Cardiac muscle cell (in vitro differentiated cells and primary cell): ENCODE measurements around the gene CHRND. TPM values are rescaled to one million over a fixed set of nuclear protein-coding genes. Genes with fewer than 3 reads are reported as not detected.

Source experiments
- DNase-seq, 2 donors: peaks; one replicate each; pipeline versions ENCODE4 v3.0.0 to v3.0.0-alpha.2; 2010 to 2017; ENCODE audit warnings: low read depth in 1 of 2, low spot score in 1 of 2
- H3K27ac ChIP-seq: fragments of 200-600 bp; sonication (generic); 2 replicates; pipeline ENCODE4 v1.5.1; 2016
- H3K27me3 ChIP-seq: fragments of 200-600 bp; sonication (generic); 2 replicates; pipeline ENCODE4 v1.6.0; 2016; ENCODE audit warnings: control low read depth
- H3K36me3 ChIP-seq: fragments of 200-600 bp; sonication (generic); 2 replicates; pipeline ENCODE4 v1.5.1; 2016; ENCODE audit warnings: control low read depth
- H3K4me1 ChIP-seq: fragments of 200-600 bp; sonication (generic); 2 replicates; pipeline ENCODE4 v1.8.1; 2017; ENCODE audit warnings: low read depth, mild to moderate bottlenecking, mixed run types
- H3K4me3 ChIP-seq: fragments of 200-600 bp; sonication (generic); 2 replicates; pipeline ENCODE4 v1.5.1; 2016; ENCODE audit warnings: mild to moderate bottlenecking
- H3K9me3 ChIP-seq: fragments of 200-600 bp; sonication (generic); 2 replicates; pipeline ENCODE4 v1.5.1; 2017; ENCODE audit warnings: low read depth, mild to moderate bottlenecking, control low read depth
- polyA plus RNA-seq: library from polyadenylated mRNA; unstranded; fragments of >200 nt; fragmentation: Nextera tagmentation; extraction: Ambion mirVana; gene quantifications from 2 replicates; pipeline ENCODE4 v1.2.1, GENCODE V29; 2016
- total RNA-seq: library from RNA; depleted of rRNA; stranded (reverse); fragments of >200 nt; gene quantifications from 2 replicates; pipeline ENCODE4 v1.2.3, GENCODE V29; 2016
- TF ChIP-seq, protein P1 (sequence below): IDR thresholded peaks from 2 replicates; pipeline ENCODE4 v1.5.1; 2012; ENCODE audit warnings: low read depth, mild to moderate bottlenecking, low read length

Gene CHRND
- total and polyA plus RNA-seq, 2 experiments from 2014 or later = 0.05 to 0.09 TPM

DNA sequence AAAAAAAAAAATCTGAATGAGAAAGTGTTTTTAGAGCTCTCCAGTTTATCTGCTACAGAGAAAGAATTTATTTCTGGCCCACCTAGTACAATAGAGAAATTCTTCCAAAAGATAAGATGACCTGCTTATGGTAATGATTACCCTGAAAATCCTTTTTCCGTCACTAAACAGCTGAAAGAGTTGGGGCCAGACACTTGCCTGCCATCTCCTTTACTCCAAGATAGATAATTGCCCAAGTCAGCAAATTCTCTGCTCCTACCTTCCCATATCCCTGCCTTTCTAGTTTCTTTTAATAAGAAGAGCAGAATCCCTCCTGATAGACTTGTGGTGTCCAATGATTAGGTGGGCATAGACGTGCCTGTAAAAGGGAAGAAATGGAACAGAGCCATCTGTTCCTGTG, 52.7 kb downstream of the CHRND start:
- H3K9me3 ChIP-seq = no peaks in the 10 kb centered on the region
- H3K36me3 ChIP-seq = peaks cover 27% of the 10 kb centered on the region
- H3K27ac ChIP-seq = no peak overlapping the region
- H3K4me1 ChIP-seq = no peaks in the 10 kb centered on the region
- no peaks in the 10 kb centered on the region for H3K27me3 ChIP-seq
- no peak for DNase-seq
- TF ChIP-seq, protein P1, sequence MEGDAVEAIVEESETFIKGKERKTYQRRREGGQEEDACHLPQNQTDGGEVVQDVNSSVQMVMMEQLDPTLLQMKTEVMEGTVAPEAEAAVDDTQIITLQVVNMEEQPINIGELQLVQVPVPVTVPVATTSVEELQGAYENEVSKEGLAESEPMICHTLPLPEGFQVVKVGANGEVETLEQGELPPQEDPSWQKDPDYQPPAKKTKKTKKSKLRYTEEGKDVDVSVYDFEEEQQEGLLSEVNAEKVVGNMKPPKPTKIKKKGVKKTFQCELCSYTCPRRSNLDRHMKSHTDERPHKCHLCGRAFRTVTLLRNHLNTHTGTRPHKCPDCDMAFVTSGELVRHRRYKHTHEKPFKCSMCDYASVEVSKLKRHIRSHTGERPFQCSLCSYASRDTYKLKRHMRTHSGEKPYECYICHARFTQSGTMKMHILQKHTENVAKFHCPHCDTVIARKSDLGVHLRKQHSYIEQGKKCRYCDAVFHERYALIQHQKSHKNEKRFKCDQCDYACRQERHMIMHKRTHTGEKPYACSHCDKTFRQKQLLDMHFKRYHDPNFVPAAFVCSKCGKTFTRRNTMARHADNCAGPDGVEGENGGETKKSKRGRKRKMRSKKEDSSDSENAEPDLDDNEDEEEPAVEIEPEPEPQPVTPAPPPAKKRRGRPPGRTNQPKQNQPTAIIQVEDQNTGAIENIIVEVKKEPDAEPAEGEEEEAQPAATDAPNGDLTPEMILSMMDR = no peak
- H3K4me3 ChIP-seq = no peak overlapping the region

DNA sequence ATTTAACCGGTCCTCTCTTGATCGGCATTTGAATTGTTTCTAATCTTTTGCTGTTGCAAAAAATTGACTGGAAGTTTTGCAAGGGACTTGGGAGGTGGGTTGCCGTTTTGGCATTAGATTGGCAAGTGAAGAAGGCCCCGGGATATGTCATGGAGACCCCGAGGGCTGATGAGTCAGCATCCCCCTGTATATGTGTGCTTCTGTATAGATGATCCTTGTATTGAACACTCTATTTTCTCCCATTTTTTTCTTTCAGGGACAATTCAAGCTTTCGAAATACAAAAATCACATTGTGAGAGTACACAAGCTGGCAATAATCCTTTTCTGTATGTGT, 54.7 kb downstream of the CHRND start:
- Histone ChIP-seq H3K9me3 (no peaks in the 10 kb centered on the region), H3K27ac (no peak overlapping the region), H3K4me3 (no peak overlapping the region), H3K4me1 (no peaks in the 10 kb centered on the region), H3K27me3 (no peaks in the 10 kb centered on the region), H3K36me3 (peaks cover 16% of the 10 kb centered on the region)
- no peak for DNase-seq
- TF ChIP-seq, protein P1 = no peak

DNA sequence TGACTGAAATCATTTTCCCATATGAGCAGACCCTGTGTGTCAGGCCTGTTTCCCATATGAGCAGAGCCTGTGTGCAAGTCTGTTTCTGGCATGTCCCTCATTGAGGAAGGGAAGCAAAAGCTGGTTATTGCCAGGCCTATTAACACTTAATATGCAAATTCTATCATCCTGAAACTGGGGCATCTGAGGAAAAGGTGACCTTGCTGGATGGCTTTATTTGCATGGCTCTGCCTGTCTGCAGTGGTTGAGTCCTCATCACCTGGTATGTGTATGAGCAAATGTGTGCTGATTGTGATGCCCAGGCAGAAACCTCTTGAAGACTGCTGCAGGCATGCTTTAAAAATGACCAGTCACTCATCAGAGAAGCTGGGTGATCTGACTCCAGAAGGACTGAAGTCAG, 55.8 kb downstream of the CHRND start:
- Histone ChIP-seq H3K4me3 (no peak overlapping the region), H3K27me3 (no peaks in the 10 kb centered on the region), H3K36me3 (peaks cover 13% of the 10 kb centered on the region), H3K4me1 (no peaks in the 10 kb centered on the region), H3K9me3 (no peaks in the 10 kb centered on the region), H3K27ac (no peak overlapping the region)
- DNase-seq = no peak
- TF ChIP-seq, protein P1 = no peak

DNA sequence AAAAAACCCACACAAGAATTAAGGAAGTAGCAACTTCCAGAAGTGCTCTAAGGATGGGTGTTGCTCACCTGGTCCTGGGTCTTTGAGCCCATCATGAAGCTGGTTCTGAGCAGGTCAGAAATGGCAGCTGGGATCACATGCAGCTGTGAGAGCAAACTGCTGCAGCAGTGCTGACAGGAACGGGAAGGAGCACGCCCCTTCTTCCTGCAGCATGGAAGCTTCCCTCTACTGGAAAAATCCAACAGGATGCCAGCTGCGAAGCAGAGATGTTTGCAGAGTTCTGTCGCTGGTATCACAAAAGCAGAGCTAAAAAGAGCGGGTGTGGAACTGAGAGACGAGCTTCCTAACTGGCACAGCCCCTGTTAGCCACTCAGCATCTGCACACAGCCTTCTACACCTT, 58.3 kb downstream of the CHRND start:
- Histone ChIP-seq H3K27ac (no peak overlapping the region), H3K4me1 (no peaks in the 10 kb centered on the region), H3K27me3 (no peaks in the 10 kb centered on the region), H3K36me3 (peaks cover 13% of the 10 kb centered on the region), H3K4me3 (no peak overlapping the region), H3K9me3 (no peaks in the 10 kb centered on the region)
- no peak for DNase-seq
- TF ChIP-seq, protein P1 = no peak

Other genes with a start within 250 kb of the CHRND start
- gene ALPP, start 147.4 kb upstream of the CHRND start, total RNA-seq = not detected in 2 replicates
- not detected in 2 replicates for gene ALPP, start 147.4 kb upstream of the CHRND start, polyA plus RNA-seq
- not detected in 2 replicates for gene ALPG, start 119.3 kb upstream of the CHRND start, total RNA-seq
- not detected in 2 replicates for gene ALPG, start 119.3 kb upstream of the CHRND start, polyA plus RNA-seq
- not detected in 2 replicates for gene ALPI, start 70.0 kb upstream of the CHRND start, total RNA-seq
- gene ALPI, start 70.0 kb upstream of the CHRND start, polyA plus RNA-seq = not detected in 2 replicates
- gene ECEL1, start 38.3 kb upstream of the CHRND start, total RNA-seq = 1.6 and 2.3 TPM in 2 replicates
- gene ECEL1, start 38.3 kb upstream of the CHRND start, polyA plus RNA-seq = 0.70 and 0.80 TPM in 2 replicates
- not detected in 2 replicates for gene PRSS56, start 5.8 kb upstream of the CHRND start, total RNA-seq
- 0.07 TPM in 1 of 2 replicates, not detected in the other for gene PRSS56, start 5.8 kb upstream of the CHRND start, polyA plus RNA-seq
- 0.04 TPM in 1 of 2 replicates, not detected in the other for gene CHRNG, start 13.5 kb downstream of the CHRND start, total RNA-seq
- gene CHRNG, start 13.5 kb downstream of the CHRND start, polyA plus RNA-seq = 0.28 and 0.37 TPM in 2 replicates
- gene TIGD1, start 24.4 kb downstream of the CHRND start, total RNA-seq = 8.3 and 10.6 TPM in 2 replicates
- gene TIGD1, start 24.4 kb downstream of the CHRND start, polyA plus RNA-seq = 12.5 and 14.8 TPM in 2 replicates
- gene EIF4E2, start 24.5 kb downstream of the CHRND start, total RNA-seq = 48.0 and 53.2 TPM in 2 replicates
- gene EIF4E2, start 24.5 kb downstream of the CHRND start, polyA plus RNA-seq = 85.5 and 101 TPM in 2 replicates
- 3.2 and 8.0 TPM in 2 replicates for gene EFHD1, start 107.4 kb downstream of the CHRND start, total RNA-seq
- gene EFHD1, start 107.4 kb downstream of the CHRND start, polyA plus RNA-seq = 12.4 and 19.5 TPM in 2 replicates
- gene GIGYF2, start 171.2 kb downstream of the CHRND start, total RNA-seq = 34.7 and 52.1 TPM in 2 replicates
- gene GIGYF2, start 171.2 kb downstream of the CHRND start, polyA plus RNA-seq = 36.9 and 37.2 TPM in 2 replicates